GM18499 (cell line): ENCODE measurements around the gene CRTC1.

Experiments used
- ATAC-seq: cut with Tn5 transposase; IDR thresholded peaks from one replicate; pipeline ENCODE4 v1.9.1; 2021; ENCODE audit warnings: moderate number of reproducible peaks; ENCODE audit not compliant: insufficient read depth, unreplicated experiment

Gene CRTC1

GRCh38 chr19:18742838-18743783 lies 59.6 kb downstream of the CRTC1 start:
- ATAC-seq = no peak

DNA sequence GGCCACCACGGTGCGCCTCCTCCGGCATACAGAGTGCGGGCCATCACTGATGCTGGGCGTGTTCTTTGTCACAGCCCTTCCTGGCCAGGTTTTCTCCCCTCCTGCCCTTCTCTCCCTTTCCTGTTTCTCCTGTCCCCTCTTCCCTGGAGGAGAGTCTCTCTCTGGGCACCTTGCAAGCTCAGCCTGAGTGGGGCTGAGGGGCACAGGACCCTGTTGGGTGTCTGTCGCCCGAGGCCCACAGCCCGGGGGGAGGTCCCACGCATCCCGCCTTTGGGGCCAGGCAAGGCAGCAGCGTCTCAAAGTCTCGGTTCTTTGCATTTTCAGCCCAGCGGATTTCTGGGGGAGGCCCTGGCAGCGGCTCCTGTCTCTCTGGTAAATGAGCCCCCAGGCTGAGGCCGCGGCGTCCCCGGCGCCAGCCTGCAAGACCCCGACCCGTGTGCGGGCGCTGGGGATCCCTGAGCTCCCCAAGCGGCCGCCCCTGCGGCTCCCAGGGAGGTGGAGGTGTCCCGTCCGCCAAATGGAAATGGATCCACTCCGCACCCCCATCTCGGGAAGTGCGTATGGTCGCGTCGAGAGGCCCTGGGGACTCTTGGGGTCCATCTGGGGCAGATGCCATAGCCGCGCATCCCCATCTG lies 60.4 kb downstream of the CRTC1 start:
- ATAC-seq = no peak

DNA sequence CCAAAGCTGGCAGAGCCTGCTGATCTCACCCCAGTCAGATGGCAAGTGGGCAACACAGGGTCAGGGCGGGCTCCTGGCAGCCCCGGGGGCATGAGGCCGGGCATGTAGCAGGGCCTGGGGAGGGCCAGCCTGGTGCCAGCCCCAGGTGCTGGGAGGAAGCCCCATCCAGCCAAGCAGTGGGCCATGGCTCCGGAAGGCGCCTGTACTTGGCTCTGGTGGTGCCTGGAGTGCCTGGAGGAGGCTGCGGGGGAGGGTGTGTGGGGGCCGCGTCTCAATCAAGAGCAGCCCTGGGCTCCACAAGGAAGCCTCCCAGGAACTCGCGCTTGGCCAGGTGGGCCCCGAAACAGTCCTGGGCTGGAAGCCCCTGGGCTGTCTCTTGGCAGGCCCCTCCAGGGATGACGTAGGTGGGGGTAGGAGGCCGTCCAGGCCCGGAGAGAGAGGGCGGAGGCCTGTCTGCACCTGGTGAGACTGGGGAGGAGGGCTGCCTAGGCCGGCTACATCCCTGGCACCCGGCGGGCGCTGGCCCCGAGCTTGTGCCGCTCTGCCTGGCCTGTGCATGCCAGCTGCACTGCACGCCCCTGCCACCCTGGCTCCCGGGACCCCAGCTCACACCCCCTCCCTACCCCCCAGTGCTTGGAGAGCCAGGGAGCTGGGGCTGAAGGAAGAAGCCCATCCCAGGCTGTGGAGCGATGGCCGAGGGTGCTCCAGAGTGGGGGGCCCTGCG lies 61.7 kb downstream of the CRTC1 start:
- ATAC-seq = no peak

DNA sequence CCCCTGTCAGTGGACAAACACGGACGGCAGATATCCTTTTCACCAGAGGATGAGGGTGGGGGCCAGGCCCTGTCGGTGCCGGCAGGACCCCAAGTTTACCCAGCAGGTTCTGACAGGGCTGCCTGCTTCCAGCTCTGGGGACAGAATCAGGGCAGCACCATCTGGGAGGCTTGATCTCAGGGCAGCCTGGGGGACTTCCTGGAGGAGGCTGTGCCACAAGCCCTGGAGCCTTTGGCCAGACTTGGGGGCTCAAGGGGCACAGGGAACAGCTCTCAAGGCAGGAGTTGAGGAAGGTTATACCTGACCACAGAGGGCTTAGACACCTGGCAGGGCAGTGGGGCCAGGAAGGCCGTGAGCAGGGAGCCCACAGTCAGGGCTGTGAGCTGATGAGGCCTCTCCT lies 62.5 kb downstream of the CRTC1 start:
- no peak for ATAC-seq

GRCh38 chr19:18746401-18747325 lies 63.2 kb downstream of the CRTC1 start:
- ATAC-seq = no peak

GRCh38 chr19:18749362-18750231 lies 66.1 kb downstream of the CRTC1 start:
- no peak for ATAC-seq

- no peak for ATAC-seq
Measured at GRCh38 chr19:18750295-18750970, 67.0 kb downstream of the CRTC1 start.

GRCh38 chr19:18751571-18751970 lies 68.1 kb downstream of the CRTC1 start:
- no peak for ATAC-seq

- no peak for ATAC-seq
Measured at GRCh38 chr19:18754501-18754900, 71.0 kb downstream of the CRTC1 start.

- no peak for ATAC-seq
Measured at GRCh38 chr19:18756896-18757295, 73.4 kb downstream of the CRTC1 start.

GRCh38 chr19:18759304-18759994 lies 76.0 kb downstream of the CRTC1 start:
- no peak for ATAC-seq

- ATAC-seq = no peak
Measured at GRCh38 chr19:18759995-18760426, 76.5 kb downstream of the CRTC1 start.

DNA sequence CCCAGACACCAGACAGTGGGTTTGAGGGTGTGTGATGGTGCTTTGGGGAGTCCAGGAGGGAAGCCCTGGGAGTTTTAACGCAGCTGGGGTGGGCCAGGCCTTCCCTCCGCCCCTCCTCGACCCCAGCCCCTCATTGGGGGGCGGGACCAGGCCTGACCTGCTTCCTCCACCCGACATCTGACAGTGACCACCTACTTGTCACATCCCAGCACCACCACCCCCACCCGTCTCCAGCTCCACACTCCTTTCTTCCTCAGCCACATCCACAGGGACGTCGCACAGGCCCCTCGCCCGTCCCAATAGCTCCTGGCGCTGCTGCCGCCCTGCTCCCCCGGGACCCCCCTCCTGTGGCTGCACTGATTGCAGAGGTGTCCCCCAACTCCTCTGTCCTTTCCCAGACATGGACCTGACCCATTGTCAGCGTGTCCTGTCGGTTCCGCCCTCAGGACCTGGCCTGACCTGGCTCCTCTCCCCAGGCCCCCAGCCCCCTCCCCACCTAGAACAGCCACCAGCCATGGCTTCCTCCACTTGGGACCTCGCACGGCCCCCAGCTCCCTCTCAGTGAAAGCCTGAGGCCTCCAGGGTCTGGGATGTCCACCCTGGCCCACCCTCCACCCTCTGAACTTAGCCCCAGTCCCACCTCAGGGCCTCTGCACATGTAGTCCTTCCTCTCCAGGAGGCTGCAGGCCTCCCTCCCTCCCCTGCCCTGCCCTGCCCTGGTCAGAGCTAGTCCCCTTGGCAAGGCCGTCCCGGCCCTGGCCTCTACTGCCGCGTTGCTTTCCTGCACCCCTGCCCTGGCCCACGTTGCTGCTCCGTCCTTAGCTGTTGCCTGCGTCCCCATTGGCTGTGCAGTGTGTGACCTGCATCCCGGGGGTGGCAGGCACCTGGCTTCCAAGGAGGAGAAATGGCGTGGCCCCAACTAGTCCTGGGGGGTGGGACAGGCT lies 77.2 kb downstream of the CRTC1 start:
- no peak for ATAC-seq

- no peak for ATAC-seq
Measured at GRCh38 chr19:18761531-18762110, 78.1 kb downstream of the CRTC1 start.

DNA sequence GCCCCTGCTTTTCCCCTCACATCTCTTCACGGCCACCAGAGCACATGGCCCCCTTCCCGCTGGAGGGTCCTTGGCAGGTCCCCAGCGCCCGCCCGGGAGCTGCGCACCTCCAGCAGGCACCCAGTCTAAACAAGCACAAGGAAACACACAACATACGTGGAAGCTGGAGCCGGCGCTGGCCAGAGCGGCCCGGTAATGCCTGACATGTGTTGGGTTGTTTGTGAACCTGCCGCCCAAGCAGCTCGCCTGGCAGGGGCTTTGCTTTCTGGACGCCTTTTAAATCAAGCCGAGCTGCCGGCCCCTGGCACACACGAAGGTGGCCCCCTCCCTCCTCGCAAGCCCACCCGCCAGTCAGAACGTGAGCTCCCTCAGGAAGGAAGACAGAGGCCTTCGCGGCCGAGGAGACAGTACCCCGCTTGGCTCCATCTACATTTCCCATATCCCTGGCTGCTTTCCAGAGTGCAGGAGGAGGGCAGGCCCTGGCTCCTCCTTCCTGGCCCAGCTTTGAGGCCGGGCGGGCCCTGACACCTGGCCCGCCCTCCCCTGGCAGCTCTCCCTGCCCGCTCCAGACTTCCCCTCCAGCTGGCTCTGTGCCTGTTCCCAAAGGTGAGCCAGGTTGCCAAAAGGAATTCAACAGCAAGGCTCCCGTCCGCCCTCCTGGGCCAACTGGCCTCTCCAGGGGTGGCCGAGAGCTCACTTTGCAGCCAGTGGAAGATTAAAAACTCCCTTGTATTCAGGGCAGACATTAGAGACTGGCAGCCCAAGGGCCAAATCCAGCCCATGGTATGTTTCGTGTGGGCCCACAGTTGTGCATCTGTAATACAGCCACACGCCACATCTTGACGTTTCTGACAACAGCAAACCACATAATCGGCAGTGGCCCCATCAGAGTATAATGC lies 78.9 kb downstream of the CRTC1 start:
- ATAC-seq = no peak
